Measurements from ENCODE around the gene COPE.

GRCh38 chr19:18966307-18966706, 47.1 kb upstream of the COPE start:
- no peak for TF ChIP-seq CTCF (IDR thresholded peaks at IDR 0.05; ENCODE audit: low read depth, low read length)
- TF ChIP-seq EZH2phosphoT487 (IDR thresholded peaks at IDR 0.05; ENCODE audit: low read depth): no peak

Measured in OCI-LY3 (cell line).